DOHH2 (cell line): ENCODE data around the gene FGFR3.

Experiments
- EZH2phosphoT487 ChIP-seq: fragments of 200-600 bp; sonication (generic); IDR thresholded peaks from 2 replicates; pipeline ENCODE4 v1.6.1; 2017; ENCODE audit warnings: borderline replicate concordance, mild to moderate bottlenecking, antibody characterized with exemption, low read length, moderate library complexity, mixed read lengths
- TF ChIP-seq, protein P1 (sequence below): fragments of 200-600 bp; sonication (generic); IDR thresholded peaks from one replicate; pipeline ENCODE4 v1.5.1; 2014; ENCODE audit warnings: antibody characterized with exemption, mild to moderate bottlenecking, low read depth, low read length; ENCODE audit not compliant: poor library complexity, severe bottlenecking

DNA sequence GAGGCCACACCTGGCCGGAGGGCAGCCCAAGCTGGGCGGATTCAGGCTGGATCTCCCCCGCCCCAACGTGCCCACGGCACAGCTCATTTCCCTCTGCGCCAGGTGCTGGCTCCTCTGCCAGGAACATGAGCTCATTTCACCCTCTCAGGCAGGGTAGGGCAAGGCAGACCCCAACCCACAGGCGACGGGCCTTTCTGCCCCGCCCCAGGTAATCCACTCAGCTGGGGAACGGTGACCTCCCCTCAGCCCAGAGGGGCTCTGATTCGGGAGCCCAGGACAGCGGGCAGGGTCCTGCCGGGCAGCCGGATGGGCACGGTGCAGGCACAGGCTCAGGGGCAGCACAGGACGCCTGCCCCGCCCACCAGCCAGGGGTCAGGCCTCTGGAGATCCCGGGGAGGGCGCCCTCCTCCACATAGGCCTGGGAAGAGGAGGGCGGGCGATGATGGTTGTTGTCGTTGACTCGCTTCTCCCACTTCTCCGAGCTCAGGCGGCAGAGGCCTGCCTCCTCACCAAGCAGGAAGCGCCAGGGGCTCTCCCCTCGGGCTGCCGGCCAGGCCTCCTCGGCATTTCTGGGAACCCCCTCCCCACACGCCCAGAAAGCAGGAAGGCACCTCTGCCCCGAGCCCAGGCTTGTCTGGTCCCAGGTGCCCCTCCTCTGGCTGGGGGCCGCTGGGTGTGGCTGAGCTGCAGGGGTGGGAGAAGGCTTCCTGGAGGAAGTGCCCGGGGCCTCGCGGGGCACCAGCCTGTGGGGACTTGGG is 40.6 kb upstream of the FGFR3 start:
- TF ChIP-seq, protein P1, sequence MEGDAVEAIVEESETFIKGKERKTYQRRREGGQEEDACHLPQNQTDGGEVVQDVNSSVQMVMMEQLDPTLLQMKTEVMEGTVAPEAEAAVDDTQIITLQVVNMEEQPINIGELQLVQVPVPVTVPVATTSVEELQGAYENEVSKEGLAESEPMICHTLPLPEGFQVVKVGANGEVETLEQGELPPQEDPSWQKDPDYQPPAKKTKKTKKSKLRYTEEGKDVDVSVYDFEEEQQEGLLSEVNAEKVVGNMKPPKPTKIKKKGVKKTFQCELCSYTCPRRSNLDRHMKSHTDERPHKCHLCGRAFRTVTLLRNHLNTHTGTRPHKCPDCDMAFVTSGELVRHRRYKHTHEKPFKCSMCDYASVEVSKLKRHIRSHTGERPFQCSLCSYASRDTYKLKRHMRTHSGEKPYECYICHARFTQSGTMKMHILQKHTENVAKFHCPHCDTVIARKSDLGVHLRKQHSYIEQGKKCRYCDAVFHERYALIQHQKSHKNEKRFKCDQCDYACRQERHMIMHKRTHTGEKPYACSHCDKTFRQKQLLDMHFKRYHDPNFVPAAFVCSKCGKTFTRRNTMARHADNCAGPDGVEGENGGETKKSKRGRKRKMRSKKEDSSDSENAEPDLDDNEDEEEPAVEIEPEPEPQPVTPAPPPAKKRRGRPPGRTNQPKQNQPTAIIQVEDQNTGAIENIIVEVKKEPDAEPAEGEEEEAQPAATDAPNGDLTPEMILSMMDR = no peak
- TF ChIP-seq EZH2phosphoT487 = no peak
